OCI-LY7 (cell line): ENCODE data around the gene NUPR2. TPM values are rescaled to one million over a fixed set of nuclear protein-coding genes. Genes with fewer than 3 reads are reported as not detected.
"Not testable (repeated sequence)": the region's sequence is repeated elsewhere in the genome, so short reads cannot be mapped to it uniquely, and the experiment has no call there.

Experiments used
- BruUV-seq: library from RNA; stranded (reverse); fragments of 400-500 nt; replicated peaks from 2 replicates; lab custom pipeline; 2021; lab: Mats Ljungman, UMichigan
- CTCF ChIA-PET: fragments of 300-600 bp; sonication (Branson Sonifier 250); formaldehyde crosslinking; loops from one replicate; lab custom pipeline; 2022; ENCODE audit warnings: antibody characterized with exemption; ENCODE audit not compliant: unreplicated experiment; lab: Charles Lee
- POLR2A ChIA-PET: fragments of 300-600 bp; sonication (Branson Sonifier 250); formaldehyde crosslinking; loops from one replicate; lab custom pipeline; 2022; ENCODE audit warnings: antibody characterized with exemption; lab: Charles Lee
- DNase-seq: peaks from one replicate; pipeline ENCODE4 v3.0.0-alpha.2; 2015; ENCODE audit warnings: low spot score
- H2AFZ ChIP-seq: fragments of 200-600 bp; sonication (generic), shearing (Covaris generic); 2 replicates; pipeline ENCODE4 v1.6.1; 2014; ENCODE audit warnings: mild to moderate bottlenecking, antibody characterized with exemption, low read length, moderate library complexity
- H3K27ac ChIP-seq: fragments of 200-600 bp; sonication (generic); 2 replicates; pipeline ENCODE4 v1.5.1; 2014; ENCODE audit warnings: mixed run types, low read depth, mild to moderate bottlenecking, moderate library complexity, low read length, inconsistent platforms; ENCODE audit not compliant: poor library complexity, severe bottlenecking
- H3K36me3 ChIP-seq: fragments of 200-600 bp; sonication (generic); 2 replicates; pipeline ENCODE4 v1.6.1; 2014; ENCODE audit warnings: mild to moderate bottlenecking, antibody characterized with exemption, low read length, moderate library complexity, mixed read lengths; ENCODE audit not compliant: insufficient read depth
- H3K4me1 ChIP-seq: fragments of 200-600 bp; sonication (generic); 2 replicates; pipeline ENCODE4 v1.5.1; 2014; ENCODE audit warnings: mild to moderate bottlenecking, low read length; ENCODE audit not compliant: insufficient read depth, poor library complexity, severe bottlenecking
- H3K4me2 ChIP-seq: fragments of 200-600 bp; sonication (generic); 2 replicates; pipeline ENCODE4 v1.6.1; 2014; ENCODE audit warnings: mild to moderate bottlenecking, low read length
- H3K4me3 ChIP-seq: fragments of 200-600 bp; sonication (generic); 2 replicates; pipeline ENCODE4 v1.5.1; 2014; ENCODE audit warnings: mild to moderate bottlenecking, low read depth, low read length; ENCODE audit not compliant: poor library complexity, severe bottlenecking
- H3K79me2 ChIP-seq: fragments of 200-600 bp; sonication (generic); 2 replicates; pipeline ENCODE4 v1.6.1; 2016; ENCODE audit warnings: low read depth, mild to moderate bottlenecking, low read length, moderate library complexity, mixed read lengths; ENCODE audit not compliant: insufficient read depth
- H3K9me2 ChIP-seq: fragments of 200-600 bp; sonication (generic); 2 replicates; pipeline ENCODE4 v1.6.1; 2016; ENCODE audit warnings: mild to moderate bottlenecking, low read length, mixed read lengths; ENCODE audit not compliant: insufficient read depth
- H3K9me3 ChIP-seq: fragments of 200-600 bp; sonication (generic); 2 replicates; pipeline ENCODE4 v1.6.1; 2014; ENCODE audit warnings: mild to moderate bottlenecking, mixed run types, low read length, mixed read lengths
- H4K20me1 ChIP-seq: fragments of 200-600 bp; sonication (generic); 2 replicates; pipeline ENCODE4 v1.6.1; 2014; ENCODE audit warnings: mild to moderate bottlenecking, antibody characterized with exemption, low read length, moderate library complexity, mixed read lengths; ENCODE audit not compliant: insufficient read depth
- CTCF ChIP-seq: fragments of 200-600 bp; sonication (generic); conservative IDR thresholded peaks from 2 replicates; pipeline ENCODE4 v1.5.1; 2014; ENCODE audit warnings: mild to moderate bottlenecking, antibody characterized with exemption, low read length, moderate library complexity, mixed read lengths
- EZH2phosphoT487 ChIP-seq: fragments of 200-600 bp; sonication (generic); IDR thresholded peaks from 2 replicates; pipeline ENCODE4 v1.6.1; 2018; ENCODE audit warnings: low read depth, borderline replicate concordance, mild to moderate bottlenecking, mixed run types, antibody characterized with exemption, low read length, moderate library complexity, mixed read lengths
- intact Hi-C: fragments of 100-400 bp; cut with micrococcal nuclease; formaldehyde crosslinking; loops from one replicate; pipeline ENCODE4 v1.10.0; 2022; ENCODE audit not compliant: unreplicated experiment
- total RNA-seq, 2 experiments: library from RNA; depleted of rRNA in 1 of 2; stranded (reverse); fragments of >200 nt in 1 of 2; shearing (Covaris generic) in 1 of 2; gene quantifications; 2 replicates each; pipeline ENCODE4 v1.2.3, GENCODE V29; 2014 to 2022

NUPR2 gene
- total RNA-seq, 2 experiments from 2014 or later, result not detected

- Histone ChIP-seq H3K79me2 (no peaks in the 10 kb centered on the region), H3K4me1 (no peaks in the 10 kb centered on the region), H3K9me2 (no peaks in the 10 kb centered on the region), H3K9me3 (no peaks in the 10 kb centered on the region), H3K36me3 (peaks cover 17% of the 10 kb centered on the region), H3K27ac (no peak overlapping the region), H3K4me2 (no peak overlapping the region), H2AFZ (no peak overlapping the region), H3K4me3 (no peak overlapping the region), H4K20me1 (no peaks in the 10 kb centered on the region)
- DNase-seq, result no peak
- intact Hi-C loops, result no loop called here
- ChIA-PET CTCF (no interaction called here), POLR2A (interaction anchor here (0.7 to 1.4 kb wide), 2 partner anchors 21 to 40 kb away, joined by 3 to 4 read pairs; no protein-coding TSS in a partner anchor)
- TF ChIP-seq EZH2phosphoT487 (no peak), CTCF (no peak)
- no TSS peak for BruUV-seq
Measured at GRCh38 chr7:56083150-56083785, 32.9 kb downstream of the NUPR2 start.

GRCh38 chr7:56081626-56082340 is 34.4 kb downstream of the NUPR2 start:
- H3K4me1 ChIP-seq, result no peaks in the 10 kb centered on the region
- no peak overlapping the region for H2AFZ ChIP-seq
- H3K36me3 ChIP-seq, result peaks cover 20% of the 10 kb centered on the region
- BruUV-seq, result no TSS peak
- H3K79me2 ChIP-seq, result no peaks in the 10 kb centered on the region
- CTCF ChIA-PET, result no interaction called here
- no peak overlapping the region for H3K27ac ChIP-seq
- intact Hi-C loops, result no loop called here
- H3K9me2 ChIP-seq, result no peaks in the 10 kb centered on the region
- TF ChIP-seq EZH2phosphoT487, result no peak
- TF ChIP-seq CTCF, result no peak
- H3K4me3 ChIP-seq, result no peak overlapping the region
- POLR2A ChIA-PET, result interaction anchor here (0.6 kb wide), 1 partner anchor 57 kb away, joined by 4 read pairs; no protein-coding TSS in a partner anchor
- H3K9me3 ChIP-seq, result no peaks in the 10 kb centered on the region
- H4K20me1 ChIP-seq, result no peaks in the 10 kb centered on the region
- no peak overlapping the region for H3K4me2 ChIP-seq
- no peak for DNase-seq

DNA sequence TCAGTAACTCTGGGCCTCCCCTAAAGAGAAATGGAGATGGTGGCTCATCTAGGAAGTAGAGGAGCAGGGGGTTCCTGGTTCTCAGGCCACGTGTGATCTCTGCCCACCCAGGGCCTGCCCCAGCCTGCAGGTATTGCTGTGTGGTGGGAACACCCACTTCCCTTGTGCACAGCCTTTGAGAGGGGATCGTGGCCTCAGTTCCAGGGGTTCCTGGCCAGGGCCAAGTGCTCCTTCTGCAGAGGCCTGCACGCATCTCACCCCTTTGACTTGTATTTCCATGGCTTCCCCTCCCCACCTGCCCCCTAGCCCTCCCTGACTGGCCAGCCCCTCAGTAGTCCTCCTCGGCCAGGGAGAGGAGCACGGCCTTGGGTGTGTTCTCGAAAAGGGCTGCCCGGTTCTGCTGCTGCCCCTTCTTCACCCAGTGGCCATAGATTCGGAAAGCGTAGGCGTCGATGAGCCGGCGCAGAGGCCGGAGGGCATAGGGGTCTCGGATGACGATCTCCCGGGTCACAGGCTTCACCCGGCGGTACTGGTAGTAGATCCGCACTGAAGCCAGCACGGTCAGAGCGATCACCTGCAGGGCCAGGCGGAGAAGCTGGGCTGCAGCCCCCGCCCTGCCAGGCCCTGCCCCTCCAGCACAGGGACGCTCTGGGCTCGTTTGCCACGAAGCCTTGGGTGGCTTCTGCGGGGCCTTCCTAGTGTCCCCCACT is 35.3 kb downstream of the NUPR2 start:
- H3K27ac ChIP-seq, DNase-seq, H3K79me2 ChIP-seq, H3K4me2 ChIP-seq, H3K4me1 ChIP-seq, intact Hi-C loops, CTCF ChIA-PET, POLR2A ChIA-PET, H2AFZ ChIP-seq, BruUV-seq, H3K4me3 ChIP-seq, H3K9me2 ChIP-seq, H3K9me3 ChIP-seq, H4K20me1 ChIP-seq: not testable (repeated sequence)
- H3K36me3 ChIP-seq, result peaks cover 23% of the 10 kb centered on the region
